ENCODE data around the gene PRH2. TPM values are rescaled to one million over a fixed set of nuclear protein-coding genes. Genes with fewer than 3 reads are reported as not detected.

The PRH2 gene
- polyA plus RNA-seq, 1 experiment = 0.16 TPM

GRCh38 chr12:10956085-10956484, 27.0 kb downstream of the PRH2 start:
- H3K4me3 ChIP-seq (ENCODE audit: low read depth, low read length) = no peak overlapping the region
- H3K27me3 ChIP-seq (ENCODE audit: control insufficient read depth, insufficient read depth, low read length) = no peaks in the 10 kb centered on the region
- H3K27ac ChIP-seq (ENCODE audit: low read depth, low read length) = no peak overlapping the region
- TF ChIP-seq CTCF (IDR thresholded peaks at IDR 0.05; ENCODE audit: low read depth, low read length) = no peak
- CTCF ChIA-PET = no interaction called here
- DNase-seq (ENCODE audit: low read depth, low spot score) = no peak
- no peaks in the 10 kb centered on the region for H3K9me3 ChIP-seq (ENCODE audit: control insufficient read depth, insufficient read depth, low read length)
- POLR2A ChIA-PET = no interaction called here

GRCh38 chr12:10957741-10958140, 28.7 kb downstream of the PRH2 start:
- Histone ChIP-seq H3K27ac (ENCODE audit: low read depth, low read length) (no peak overlapping the region), H3K9me3 (ENCODE audit: control insufficient read depth, insufficient read depth, low read length) (no peaks in the 10 kb centered on the region; the same call in 1 of the 2 replicates), H3K27me3 (ENCODE audit: control insufficient read depth, insufficient read depth, low read length) (no peaks in the 10 kb centered on the region), H3K4me3 (ENCODE audit: low read depth, low read length) (no peak overlapping the region)
- DNase-seq (ENCODE audit: low read depth, low spot score) = no peak
- no peak for TF ChIP-seq CTCF (IDR thresholded peaks at IDR 0.05; ENCODE audit: low read depth, low read length)
- CTCF ChIA-PET = interaction anchor here (0.8 kb wide), 1 partner anchor 11 kb away, joined by 3 read pairs; no protein-coding TSS in a partner anchor
- POLR2A ChIA-PET = no interaction called here

GRCh38 chr12:10959804-10960203, 30.8 kb downstream of the PRH2 start:
- no peak overlapping the region for H3K27ac ChIP-seq (ENCODE audit: low read depth, low read length)
- H3K4me3 ChIP-seq (ENCODE audit: low read depth, low read length) = no peak overlapping the region
- no peak for TF ChIP-seq CTCF (IDR thresholded peaks at IDR 0.05; ENCODE audit: low read depth, low read length)
- POLR2A ChIA-PET = no interaction called here
- DNase-seq (ENCODE audit: low read depth, low spot score) = no peak
- H3K9me3 ChIP-seq (ENCODE audit: control insufficient read depth, insufficient read depth, low read length) = no peaks in the 10 kb centered on the region; the same call in 1 of the 2 replicates
- CTCF ChIA-PET = interaction anchor here (1.2 kb wide), 1 partner anchor 189 kb away, joined by 4 read pairs; no protein-coding TSS in a partner anchor
- no peaks in the 10 kb centered on the region for H3K27me3 ChIP-seq (ENCODE audit: control insufficient read depth, insufficient read depth, low read length)

- no peak for DNase-seq (ENCODE audit: low read depth, low spot score)
- Histone ChIP-seq H3K9me3 (ENCODE audit: control insufficient read depth, insufficient read depth, low read length) (no peaks in the 10 kb centered on the region; the same call in 1 of the 2 replicates), H3K27me3 (ENCODE audit: control insufficient read depth, insufficient read depth, low read length) (no peaks in the 10 kb centered on the region), H3K4me3 (ENCODE audit: low read depth, low read length) (no peak overlapping the region), H3K27ac (ENCODE audit: low read depth, low read length) (no peak overlapping the region)
- ChIA-PET CTCF (interaction anchor here (1.2 kb wide), 1 partner anchor 189 kb away, joined by 4 read pairs; no protein-coding TSS in a partner anchor), POLR2A (no interaction called here)
- no peak for TF ChIP-seq CTCF (IDR thresholded peaks at IDR 0.05; ENCODE audit: low read depth, low read length)
Measured at GRCh38 chr12:10960211-10960610, 31.2 kb downstream of the PRH2 start.

GRCh38 chr12:10965476-10965875, 36.4 kb downstream of the PRH2 start:
- DNase-seq (ENCODE audit: low read depth, low spot score) = no peak
- no peaks in the 10 kb centered on the region for H3K27me3 ChIP-seq (ENCODE audit: control insufficient read depth, insufficient read depth, low read length)
- H3K27ac ChIP-seq (ENCODE audit: low read depth, low read length) = no peak overlapping the region
- ChIA-PET CTCF (interaction anchor here (0.5 kb wide), 1 partner anchor 223 kb away, joined by 3 read pairs; no protein-coding TSS in a partner anchor), POLR2A (no interaction called here)
- TF ChIP-seq CTCF (IDR thresholded peaks at IDR 0.05; ENCODE audit: low read depth, low read length) = no peak
- H3K9me3 ChIP-seq (ENCODE audit: control insufficient read depth, insufficient read depth, low read length) = no peaks in the 10 kb centered on the region; the same call in 1 of the 2 replicates
- H3K4me3 ChIP-seq (ENCODE audit: low read depth, low read length) = no peak overlapping the region

Data from AG04450 (cell line).